Measurements from ENCODE around the gene PLCL1.

- TF ChIP-seq CTCF (IDR thresholded peaks at IDR 0.05), result no peak
- no peak for TF ChIP-seq POLR2A (IDR thresholded peaks at IDR 0.05)
Measured at GRCh38 chr2:197828464-197829135, 24.2 kb downstream of the PLCL1 start.
